Measurements from ENCODE around the gene SPTLC2. TPM values are rescaled to one million over a fixed set of nuclear protein-coding genes. Genes with fewer than 3 reads are reported as not detected.

SPTLC2 gene
- total RNA-seq, 1 donor from 2014 or later = 33.0 TPM

GRCh38 chr14:77559381-77559780 is 57.1 kb downstream of the SPTLC2 start:
- peaks cover 3% of the 10 kb centered on the region for H3K36me3 ChIP-seq (ENCODE audit: control insufficient read depth, insufficient read depth, low read length)
- DNase-seq (ENCODE audit: low read depth) = no peak
- H3K4me3 ChIP-seq (ENCODE audit: low read depth, low read length) = no peak overlapping the region
- TF ChIP-seq CTCF (IDR thresholded peaks at IDR 0.05; ENCODE audit: insufficient read depth, low read length, poor library complexity, severe bottlenecking) = no peak
- H3K27me3 ChIP-seq (ENCODE audit: control insufficient read depth, insufficient read depth, low read length) = no peaks in the 10 kb centered on the region

GRCh38 chr14:77557391-77557790 is 59.0 kb downstream of the SPTLC2 start:
- Histone ChIP-seq H3K27me3 (ENCODE audit: control insufficient read depth, insufficient read depth, low read length) (no peaks in the 10 kb centered on the region), H3K4me3 (ENCODE audit: low read depth, low read length) (no peak overlapping the region), H3K36me3 (ENCODE audit: control insufficient read depth, insufficient read depth, low read length) (peaks cover 3% of the 10 kb centered on the region)
- no peak for DNase-seq (ENCODE audit: low read depth)
- no peak for TF ChIP-seq CTCF (IDR thresholded peaks at IDR 0.05; ENCODE audit: insufficient read depth, low read length, poor library complexity, severe bottlenecking)

- DNase-seq (ENCODE audit: low read depth) = no peak
- no peak overlapping the region for H3K4me3 ChIP-seq (ENCODE audit: low read depth, low read length)
- no peaks in the 10 kb centered on the region for H3K27me3 ChIP-seq (ENCODE audit: control insufficient read depth, insufficient read depth, low read length)
- no peak for TF ChIP-seq CTCF (IDR thresholded peaks at IDR 0.05; ENCODE audit: insufficient read depth, low read length, poor library complexity, severe bottlenecking)
- H3K36me3 ChIP-seq (ENCODE audit: control insufficient read depth, insufficient read depth, low read length) = peaks cover 3% of the 10 kb centered on the region
Observed at GRCh38 chr14:77556946-77557345, 59.5 kb downstream of the SPTLC2 start.

GRCh38 chr14:77554816-77555599 is 61.4 kb downstream of the SPTLC2 start:
- H3K36me3 ChIP-seq (ENCODE audit: control insufficient read depth, insufficient read depth, low read length) = peaks cover 1% of the 10 kb centered on the region
- TF ChIP-seq CTCF (IDR thresholded peaks at IDR 0.05; ENCODE audit: insufficient read depth, low read length, poor library complexity, severe bottlenecking) = no peak
- no peaks in the 10 kb centered on the region for H3K27me3 ChIP-seq (ENCODE audit: control insufficient read depth, insufficient read depth, low read length)
- no peak for DNase-seq (ENCODE audit: low read depth)
- H3K4me3 ChIP-seq (ENCODE audit: low read depth, low read length) = no peak overlapping the region

GRCh38 chr14:77554207-77554606 is 62.2 kb downstream of the SPTLC2 start:
- no peak for TF ChIP-seq CTCF (IDR thresholded peaks at IDR 0.05; ENCODE audit: insufficient read depth, low read length, poor library complexity, severe bottlenecking)
- H3K36me3 ChIP-seq (ENCODE audit: control insufficient read depth, insufficient read depth, low read length) = peaks cover 1% of the 10 kb centered on the region
- DNase-seq (ENCODE audit: low read depth) = no peak
- H3K27me3 ChIP-seq (ENCODE audit: control insufficient read depth, insufficient read depth, low read length) = no peaks in the 10 kb centered on the region
- no peak overlapping the region for H3K4me3 ChIP-seq (ENCODE audit: low read depth, low read length)

- no peak for TF ChIP-seq CTCF (IDR thresholded peaks at IDR 0.05; ENCODE audit: insufficient read depth, low read length, poor library complexity, severe bottlenecking)
- H3K27me3 ChIP-seq (ENCODE audit: control insufficient read depth, insufficient read depth, low read length) = no peaks in the 10 kb centered on the region
- DNase-seq (ENCODE audit: low read depth) = no peak
- H3K4me3 ChIP-seq (ENCODE audit: low read depth, low read length) = no peak overlapping the region
- no peaks in the 10 kb centered on the region for H3K36me3 ChIP-seq (ENCODE audit: control insufficient read depth, insufficient read depth, low read length)
Observed at GRCh38 chr14:77549451-77549850, 67.0 kb downstream of the SPTLC2 start.

All from kidney epithelial cell (primary cell).